MM.1S (cell line): ENCODE measurements around the gene OTOS.

ENCODE experiments used
- CTCF ChIP-seq: fragments of 300-600 bp; sonication (generic); IDR thresholded peaks from 2 replicates; pipeline ENCODE4 v1.5.1; 2016; ENCODE audit warnings: antibody characterized with exemption, low read length, mixed read lengths
- EZH2 ChIP-seq: fragments of 300-600 bp; sonication (generic); optimal IDR thresholded peaks from 2 replicates; pipeline ENCODE3; 2017; ENCODE audit warnings: low read depth, mild to moderate bottlenecking, antibody characterized with exemption, low read length, mixed read lengths
- EZH2phosphoT487 ChIP-seq: fragments of 300-600 bp; sonication (generic); IDR thresholded peaks from 2 replicates; pipeline ENCODE4 v1.6.1; 2018; ENCODE audit warnings: antibody characterized with exemption, low read length

GRCh38 chr2:240170354-240170735, 29.9 kb upstream of the OTOS start:
- no peak for TF ChIP-seq CTCF
- TF ChIP-seq EZH2phosphoT487: no peak
- no peak for TF ChIP-seq EZH2
